ENCODE measurements around the gene FHAD1.

The FHAD1 gene

DNA sequence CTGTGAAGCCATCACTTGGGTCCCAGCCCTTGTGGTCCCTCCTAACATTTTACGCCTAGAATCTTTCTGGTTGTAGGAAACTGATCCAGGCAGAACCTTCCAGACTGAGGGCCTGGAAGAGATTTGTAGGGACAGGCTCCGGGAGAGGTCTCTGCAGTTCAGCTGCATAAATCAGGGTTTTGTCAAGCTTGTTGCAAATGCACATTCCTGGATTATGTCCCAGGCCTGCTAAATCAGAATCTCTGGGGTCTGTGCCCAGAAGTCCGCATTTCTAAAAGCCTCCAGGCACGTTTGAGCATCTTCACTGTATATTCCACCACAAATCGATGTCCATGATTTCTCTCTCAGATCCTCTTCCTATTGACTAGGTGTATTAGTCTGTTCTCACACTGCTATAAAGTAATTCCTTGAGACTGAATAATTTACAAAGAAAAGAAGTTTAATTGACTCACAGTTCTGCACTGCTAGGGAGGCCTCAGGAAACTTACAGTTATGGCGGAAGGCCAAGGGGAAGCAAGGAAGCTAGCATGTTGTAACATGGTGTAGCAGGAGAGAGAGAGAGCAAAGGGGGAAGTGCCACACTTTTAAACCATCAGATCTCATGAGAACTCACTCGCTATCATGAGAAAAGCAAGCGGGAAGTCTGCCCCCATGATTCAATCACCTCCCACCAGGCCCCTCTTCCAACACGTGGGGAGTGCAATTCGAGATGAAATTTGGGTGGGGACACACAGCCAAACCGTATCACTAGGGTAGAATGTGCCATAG is 1.2 kb upstream of the FHAD1 start:
- in situ Hi-C loops (cut with MboI; ENCODE audit: low sequenced_read_pairs) = no loop called here

DNA sequence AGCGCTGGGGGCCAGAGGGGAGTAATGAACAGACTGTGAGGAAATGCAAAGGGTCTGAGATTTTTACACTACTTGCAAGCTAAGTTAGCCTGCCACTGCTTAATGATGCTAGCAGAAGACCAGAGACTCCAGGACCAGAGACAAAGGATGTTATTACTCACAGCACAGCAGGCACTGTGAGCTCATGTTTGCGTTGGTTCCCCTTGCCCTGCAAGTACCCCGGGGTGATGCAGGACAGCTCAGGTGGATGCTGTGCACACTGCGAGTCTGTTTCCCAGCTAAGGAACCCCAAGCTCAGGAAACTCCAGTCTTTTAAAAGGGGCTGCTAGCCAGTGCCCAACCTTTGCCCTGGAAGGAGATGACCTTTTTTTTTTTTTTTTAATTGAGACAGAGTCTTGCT is 1.2 kb downstream of the FHAD1 start:
- in situ Hi-C loops (cut with MboI; ENCODE audit: low sequenced_read_pairs) = no loop called here

DNA sequence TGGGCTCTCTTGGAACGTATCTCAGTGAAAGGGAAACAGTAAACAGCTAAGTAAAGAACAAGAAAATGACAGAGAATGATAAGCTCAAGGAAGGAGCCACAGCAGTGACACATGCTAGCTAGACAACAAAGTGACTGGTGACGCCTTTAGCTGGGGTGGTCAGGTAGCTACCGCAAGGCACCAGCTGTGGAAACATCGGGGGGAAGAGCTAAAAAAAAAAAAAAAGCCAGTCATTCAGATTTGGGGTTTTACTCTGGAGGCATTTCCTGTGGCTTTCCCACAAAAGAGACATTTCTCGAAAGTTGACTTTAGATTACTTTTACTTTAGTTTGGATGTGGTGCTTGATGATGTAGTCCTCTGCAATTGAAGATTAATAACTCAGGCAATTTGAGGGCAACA is 2.1 kb downstream of the FHAD1 start:
- in situ Hi-C loops (cut with MboI; ENCODE audit: low sequenced_read_pairs) = no loop called here

DNA sequence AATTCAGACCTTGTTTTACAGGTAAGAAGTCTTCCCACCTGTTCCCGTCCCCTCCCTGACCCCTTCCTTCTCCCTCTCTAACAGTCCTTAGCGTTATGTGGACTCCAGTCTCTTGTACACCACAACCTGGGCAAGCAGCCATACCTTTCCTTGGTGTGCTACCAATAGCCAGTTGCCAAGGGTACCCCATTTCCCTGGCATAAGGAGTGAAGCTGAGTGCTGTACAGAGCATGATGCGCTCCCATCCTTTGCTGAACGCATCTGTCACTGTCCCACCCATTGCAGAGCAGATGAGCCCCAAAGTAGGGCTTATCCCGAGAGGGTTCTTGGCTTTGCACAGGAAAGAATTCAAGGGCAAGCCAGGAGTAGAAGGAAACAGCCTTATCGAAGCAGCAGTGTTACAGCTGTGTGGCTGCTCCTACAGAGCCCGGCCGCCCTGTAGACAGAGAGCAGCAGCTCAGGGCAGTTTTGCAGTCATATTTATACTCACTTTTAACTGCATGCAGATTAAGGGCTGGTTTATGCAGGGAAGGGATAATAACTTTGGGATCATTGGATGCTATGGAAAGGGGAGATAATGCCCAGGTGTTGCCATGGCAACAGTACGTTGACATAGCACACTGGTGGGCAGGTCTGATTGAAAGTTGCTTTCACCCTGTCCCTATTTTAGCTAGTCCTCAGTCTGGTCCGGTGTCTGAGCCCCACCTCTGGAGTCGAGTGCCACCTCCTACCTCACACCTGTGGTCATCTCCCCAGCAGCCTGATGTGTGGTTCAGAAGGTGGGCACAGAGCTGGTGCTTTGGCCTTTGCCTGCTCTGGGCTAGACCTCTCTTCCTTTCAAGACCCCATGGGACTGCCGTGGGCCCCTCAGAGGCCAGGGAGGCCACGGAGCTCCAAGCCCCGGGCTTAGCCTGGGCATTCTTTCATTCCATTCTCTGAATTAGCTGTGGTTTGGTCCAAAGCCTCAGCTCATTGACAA is 5.1 kb downstream of the FHAD1 start:
- in situ Hi-C loops (cut with MboI; ENCODE audit: low sequenced_read_pairs) = no loop called here

DNA sequence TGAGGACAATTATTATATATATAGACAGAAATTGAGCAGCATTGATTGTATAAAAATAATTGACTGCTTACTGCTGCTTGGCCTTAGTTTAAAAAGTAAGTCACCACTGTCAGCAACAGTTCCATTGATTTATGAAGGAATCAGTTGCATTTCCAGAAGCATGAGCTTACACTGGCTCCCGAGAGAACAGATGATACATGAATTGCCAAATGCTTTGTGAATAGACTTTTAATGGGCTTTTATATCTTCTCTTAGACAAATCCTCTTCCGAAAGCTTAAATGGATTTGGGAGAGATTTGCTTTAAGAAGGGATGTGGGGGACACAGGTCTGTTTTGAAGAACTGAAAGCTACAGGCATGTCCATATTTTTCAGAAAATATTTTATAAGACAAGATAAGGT is 7.5 kb downstream of the FHAD1 start:
- in situ Hi-C loops (cut with MboI; ENCODE audit: low sequenced_read_pairs) = no loop called here

DNA sequence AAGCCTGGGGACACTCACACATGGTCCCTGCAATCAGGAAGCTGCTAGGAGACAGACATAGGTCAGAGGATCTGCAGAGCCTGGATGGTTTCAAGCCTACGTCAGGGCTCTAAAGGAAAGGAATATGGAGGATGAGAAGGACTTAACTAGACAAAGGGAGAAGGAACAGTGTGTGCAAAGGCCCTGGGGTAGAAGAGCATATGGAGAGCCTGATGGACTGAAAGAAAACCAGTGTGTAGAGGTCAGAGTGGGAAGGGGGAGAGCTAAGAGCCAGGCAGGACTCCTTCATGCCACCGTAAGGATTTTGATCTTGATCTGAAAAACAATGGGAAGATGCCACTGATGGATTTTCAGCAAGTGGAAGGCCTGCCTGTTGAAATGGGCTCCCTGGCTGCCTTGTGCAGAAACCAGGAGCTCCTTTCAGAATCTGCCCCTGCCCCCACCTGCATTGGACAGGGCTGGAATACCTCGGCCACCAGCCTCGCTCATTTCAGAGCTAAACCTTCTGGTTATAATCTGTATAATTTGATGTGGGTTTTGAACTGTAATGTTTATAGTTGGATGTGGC is 8.6 kb downstream of the FHAD1 start:
- in situ Hi-C loops (cut with MboI; ENCODE audit: low sequenced_read_pairs) = no loop called here

DNA sequence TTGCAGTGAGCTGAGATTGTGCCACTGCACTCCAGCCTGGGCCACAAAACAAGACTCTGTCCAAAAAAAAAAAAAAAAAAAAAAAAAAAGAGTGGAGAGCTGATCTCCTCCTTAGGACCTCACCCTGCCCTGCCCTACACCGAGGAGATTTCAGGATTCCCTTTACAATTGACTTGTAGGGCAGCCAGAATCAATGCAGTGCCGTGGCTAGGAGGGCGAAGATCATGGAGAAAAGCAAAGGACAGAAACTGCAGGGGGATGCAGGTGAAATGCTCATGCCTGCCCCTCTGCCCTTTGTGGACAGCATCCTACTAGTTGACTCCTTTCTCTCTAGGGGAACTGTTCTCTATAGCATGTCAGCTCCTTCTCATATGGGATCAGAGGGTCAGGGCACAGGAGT is 9.6 kb downstream of the FHAD1 start:
- in situ Hi-C loops (cut with MboI; ENCODE audit: low sequenced_read_pairs) = no loop called here

DNA sequence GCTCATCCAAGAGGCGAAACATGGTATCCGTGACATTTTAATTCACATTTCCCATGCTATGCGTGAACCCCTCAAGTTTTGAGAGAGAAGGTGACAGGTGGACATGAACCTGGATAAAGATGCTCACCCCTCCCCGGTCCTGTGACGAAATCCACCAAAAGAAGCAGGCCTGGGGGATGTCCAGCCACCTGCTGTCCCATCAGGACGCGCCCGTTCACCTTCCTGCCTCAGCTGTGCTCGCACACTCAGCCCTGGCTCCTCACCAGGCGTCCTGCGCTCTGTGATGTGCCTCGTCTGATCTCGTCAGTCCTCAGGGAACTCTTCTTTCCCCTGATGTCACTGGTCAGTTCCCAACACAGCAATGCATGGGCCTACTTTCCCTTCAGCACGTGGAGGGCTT is 10.3 kb downstream of the FHAD1 start:
- in situ Hi-C loops (cut with MboI; ENCODE audit: low sequenced_read_pairs) = no loop called here

DNA sequence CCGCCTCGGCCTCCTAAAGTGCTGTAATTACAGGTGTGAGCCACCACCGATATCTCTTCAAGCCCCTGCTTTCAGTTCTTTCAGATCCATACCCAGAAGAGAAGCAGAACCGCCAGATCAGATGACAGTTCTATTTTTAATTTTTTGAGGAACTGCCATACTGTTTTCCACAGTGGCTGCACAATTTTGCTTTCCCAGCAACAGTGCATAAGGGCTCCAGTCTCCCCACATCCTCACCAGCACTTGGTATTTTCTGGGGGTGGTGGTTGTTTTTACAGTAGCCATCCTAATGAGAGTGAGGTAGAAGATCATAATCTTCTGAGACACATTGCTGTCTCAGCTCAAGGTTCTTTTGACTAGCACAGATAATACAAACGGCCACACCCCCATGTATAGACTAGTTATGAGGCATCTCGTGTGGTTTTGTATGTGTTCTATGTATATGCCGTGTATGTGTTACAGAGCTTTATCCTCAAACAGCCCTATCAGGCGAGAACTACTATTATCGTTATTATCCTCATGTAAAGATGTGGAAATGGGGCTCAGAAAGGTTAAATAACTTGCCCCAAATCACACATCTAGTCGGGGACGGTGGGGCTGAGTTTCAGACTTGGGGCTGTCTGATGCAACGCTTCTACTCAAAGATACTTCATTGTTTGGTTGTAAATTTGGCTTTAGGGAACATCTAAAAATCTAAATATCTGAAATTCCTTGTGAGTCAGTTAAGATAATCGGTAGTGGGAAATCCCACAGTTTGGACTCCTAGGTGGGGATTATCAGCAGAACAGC is 12.0 kb downstream of the FHAD1 start:
- in situ Hi-C loops (cut with MboI; ENCODE audit: low sequenced_read_pairs) = no loop called here

DNA sequence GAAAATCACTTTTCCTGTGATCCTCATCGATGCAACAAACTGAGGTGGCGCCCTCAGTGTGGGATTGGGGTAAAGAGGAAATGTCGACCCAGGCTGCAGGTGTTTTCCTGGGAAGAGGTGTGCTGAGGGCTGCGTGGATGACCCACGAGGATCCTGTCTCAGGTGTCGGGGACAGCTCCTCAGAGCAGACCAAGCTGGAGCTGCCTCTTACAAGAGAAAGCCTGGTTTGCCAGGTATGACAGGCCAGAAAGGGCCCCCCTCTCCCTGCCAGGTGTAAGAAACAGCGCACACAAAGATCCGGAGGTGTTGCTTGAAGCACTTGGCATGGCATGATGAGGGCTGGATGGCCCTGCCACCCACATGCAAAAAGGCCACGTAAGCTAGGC is 12.6 kb downstream of the FHAD1 start:
- in situ Hi-C loops (cut with MboI; ENCODE audit: low sequenced_read_pairs) = no loop called here

DNA sequence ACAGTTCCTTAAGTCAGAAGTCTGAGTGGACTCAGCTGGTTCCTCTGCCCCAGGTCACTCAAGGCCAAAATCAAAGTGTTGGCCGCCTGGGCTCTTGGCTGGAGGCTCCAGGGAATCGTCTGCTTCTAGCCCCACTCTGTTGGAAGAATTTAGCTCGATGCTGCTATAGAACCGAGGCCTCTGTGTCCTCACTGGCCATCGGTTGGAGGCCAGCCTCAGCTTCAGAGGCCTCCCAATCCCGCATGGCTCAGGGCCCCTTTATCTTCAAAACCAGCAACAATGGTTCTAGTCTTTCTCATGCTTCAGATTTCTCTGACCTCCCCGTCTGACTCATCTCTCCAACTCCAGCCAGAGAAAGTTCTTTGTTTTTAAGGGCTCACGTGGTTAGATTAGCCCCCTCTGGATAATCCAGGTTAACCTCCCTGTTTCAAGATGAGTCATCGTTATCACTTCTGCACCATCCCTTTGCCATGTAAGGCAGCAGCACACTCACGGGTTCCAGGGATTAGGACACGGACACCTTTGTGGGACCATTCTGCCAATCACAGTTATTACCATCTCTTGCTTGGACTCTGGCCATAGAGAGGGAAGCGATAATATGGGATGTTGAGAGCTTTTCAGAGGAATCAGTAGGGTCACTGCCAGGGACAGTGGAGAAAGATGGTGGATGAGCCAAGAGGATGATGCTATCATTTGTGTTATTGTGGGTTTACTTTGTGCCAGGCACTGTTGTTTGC is 13.6 kb downstream of the FHAD1 start:
- in situ Hi-C loops (cut with MboI; ENCODE audit: low sequenced_read_pairs) = no loop called here

DNA sequence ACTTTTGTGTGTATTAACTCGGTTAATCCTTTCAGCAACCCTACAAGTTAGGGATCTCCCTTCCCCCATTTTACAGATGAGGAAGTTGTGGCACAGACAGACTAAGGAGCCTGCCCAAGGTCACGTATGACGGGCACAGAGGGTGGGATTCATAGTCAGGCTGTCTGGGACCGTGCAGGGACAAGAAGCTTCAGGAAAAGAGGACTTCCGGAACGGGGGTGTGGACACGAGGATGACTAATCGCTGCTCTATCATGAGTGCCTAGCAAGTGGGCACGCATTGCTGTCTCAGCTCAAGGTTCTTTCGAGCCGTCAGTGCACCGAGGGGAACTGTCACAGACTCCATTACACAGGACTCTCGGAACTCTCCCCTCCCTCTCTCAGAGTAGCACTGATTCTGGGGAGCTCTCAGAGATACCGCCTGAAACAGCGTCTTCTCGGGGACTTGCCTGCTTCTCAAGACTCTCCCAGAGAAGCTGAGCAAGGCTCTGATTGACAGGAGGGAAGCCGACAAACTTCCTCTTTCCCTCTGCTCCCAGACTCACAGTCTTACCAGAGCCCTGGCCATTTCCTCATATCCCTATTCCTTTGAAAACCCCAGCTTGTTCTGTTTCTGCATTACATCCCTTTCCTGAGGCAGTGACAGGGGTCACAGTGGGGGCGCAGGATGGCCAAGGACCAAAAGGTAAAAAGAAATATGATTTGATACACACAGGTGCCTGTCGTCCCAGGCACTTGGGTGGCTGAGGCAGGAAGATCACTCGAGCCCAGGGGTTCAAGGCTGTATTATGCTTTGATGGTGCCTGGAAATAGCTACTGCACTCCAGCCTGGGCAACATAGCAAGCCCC is 14.4 kb downstream of the FHAD1 start:
- in situ Hi-C loops (cut with MboI; ENCODE audit: low sequenced_read_pairs) = no loop called here

DNA sequence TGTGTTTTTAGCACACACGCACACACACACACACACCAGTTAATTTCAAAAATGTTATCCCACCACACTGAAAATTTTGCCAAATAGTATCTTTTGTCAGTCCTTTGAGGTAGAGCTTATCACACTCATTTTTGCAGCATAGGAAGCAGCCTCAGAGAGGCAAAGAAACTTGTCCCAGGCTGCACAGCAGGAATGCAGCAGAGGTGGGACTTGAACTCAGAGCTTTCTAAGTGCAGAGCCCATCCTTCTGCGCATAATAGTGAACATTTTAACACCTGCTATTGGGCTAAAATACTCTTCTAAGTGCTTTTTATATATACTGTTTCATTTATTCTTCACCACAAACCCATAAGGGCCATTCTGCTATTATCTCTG is 15.0 kb downstream of the FHAD1 start:
- in situ Hi-C loops (cut with MboI; ENCODE audit: low sequenced_read_pairs) = no loop called here

DNA sequence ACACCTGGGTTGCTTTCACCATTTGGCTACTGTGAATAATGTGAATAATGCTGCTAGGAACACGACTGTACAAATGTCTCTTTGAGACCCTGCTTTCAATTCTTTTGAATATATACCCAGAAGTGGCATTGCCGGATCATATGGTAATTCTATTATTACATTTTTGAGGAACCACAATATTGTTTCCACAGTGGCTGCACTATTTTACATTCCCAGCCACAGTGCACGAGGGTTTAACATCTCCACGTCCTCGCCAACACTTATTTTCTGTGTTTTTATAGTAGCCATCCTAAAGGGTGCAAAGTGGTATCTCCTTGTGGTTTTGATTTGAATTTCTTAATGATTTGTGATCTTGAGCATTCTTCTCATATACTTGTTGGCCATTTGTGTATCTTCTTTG is 15.7 kb downstream of the FHAD1 start:
- in situ Hi-C loops (cut with MboI; ENCODE audit: low sequenced_read_pairs) = no loop called here

DNA sequence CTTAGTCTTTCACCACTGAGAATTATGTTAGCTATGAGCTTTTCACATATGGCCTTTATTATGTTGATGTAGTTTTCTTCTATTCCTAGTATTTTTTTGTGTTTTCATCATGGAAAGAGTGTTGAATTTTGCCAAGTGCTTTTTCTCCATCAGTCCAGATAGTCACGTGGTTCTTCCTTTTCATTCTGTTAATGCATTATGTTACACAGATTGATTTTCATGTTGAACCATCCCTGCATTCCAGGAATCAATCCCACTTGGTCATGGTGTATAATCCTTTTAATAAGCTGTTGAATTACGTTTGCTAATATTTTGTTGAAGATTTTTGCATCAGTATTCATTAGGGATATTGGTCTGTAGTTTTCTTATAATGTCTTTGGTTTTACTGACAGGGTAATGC is 17.7 kb downstream of the FHAD1 start:
- in situ Hi-C loops (cut with MboI; ENCODE audit: low sequenced_read_pairs) = no loop called here

DNA sequence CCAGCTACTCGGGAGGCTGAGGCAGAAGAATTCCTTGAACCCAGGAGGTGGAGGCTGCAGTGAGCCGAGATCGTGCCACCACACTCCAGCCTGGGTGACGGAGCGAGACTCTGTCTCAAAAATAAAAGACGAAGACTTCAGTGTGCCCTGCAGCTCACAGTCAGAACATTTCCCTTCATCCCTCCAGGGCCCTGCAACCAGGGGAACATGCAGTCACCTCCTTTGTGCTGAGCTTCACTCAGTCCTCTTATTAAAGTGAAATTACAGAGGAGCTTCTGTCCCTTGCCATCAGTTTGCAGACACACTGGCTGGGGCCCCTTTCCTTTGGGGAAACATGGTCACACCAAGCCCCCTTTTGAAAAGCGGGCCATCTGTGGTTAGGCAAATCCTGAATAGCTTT is 24.2 kb downstream of the FHAD1 start:
- in situ Hi-C loops (cut with MboI; ENCODE audit: low sequenced_read_pairs) = no loop called here

DNA sequence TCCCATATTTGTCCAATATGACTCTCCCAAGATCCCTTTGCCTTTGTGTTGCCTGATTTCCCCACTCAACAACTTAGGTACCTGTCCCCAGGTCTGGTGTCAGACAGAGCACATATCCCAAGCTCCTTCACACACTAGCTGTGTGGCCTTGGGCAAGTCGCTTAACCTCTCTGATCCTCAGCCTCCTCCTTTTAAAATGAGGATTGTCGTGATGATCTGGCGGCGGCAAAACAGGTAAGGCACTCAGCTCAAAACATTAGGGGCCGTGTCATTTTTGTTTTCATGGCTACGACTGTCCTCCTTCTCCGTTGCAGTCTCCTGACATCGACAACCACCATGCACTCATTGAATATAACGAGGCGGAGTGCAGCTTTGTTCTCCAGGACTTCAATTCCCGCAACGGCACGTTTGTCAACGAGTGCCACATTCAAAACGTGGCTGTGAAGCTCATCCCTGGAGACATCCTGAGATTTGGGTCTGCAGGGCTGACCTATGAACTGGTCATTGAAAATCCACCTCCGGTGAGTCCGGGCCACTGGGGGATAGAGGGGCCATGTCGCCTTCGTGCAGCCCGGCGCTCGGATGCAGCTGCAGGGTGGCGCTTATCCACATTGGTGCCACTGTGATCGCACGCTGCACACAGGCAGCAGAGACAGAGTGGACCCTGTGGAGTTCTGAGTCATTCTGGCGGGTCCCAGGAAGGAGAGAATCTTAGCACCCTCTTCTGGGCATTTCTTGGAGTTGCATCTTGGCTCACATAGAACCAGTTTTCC is 25.2 kb downstream of the FHAD1 start:
- in situ Hi-C loops (cut with MboI; ENCODE audit: low sequenced_read_pairs) = no loop called here

DNA sequence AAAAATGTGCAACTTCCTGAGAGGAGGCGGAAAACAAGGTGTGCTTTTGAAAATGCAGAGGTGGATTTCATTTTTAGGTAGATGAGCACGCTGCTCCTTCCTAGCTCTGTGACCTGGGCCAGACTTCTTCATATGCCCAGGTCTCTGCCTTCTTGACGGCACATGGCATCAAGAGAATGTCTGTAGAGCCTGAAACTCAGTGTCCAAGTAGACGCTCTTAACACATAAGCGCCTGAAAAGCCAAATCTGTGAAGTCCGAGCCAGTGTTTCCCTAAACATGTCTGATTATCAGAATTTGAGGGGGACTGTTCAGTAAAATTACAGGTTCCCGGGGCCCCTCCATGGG is 25.7 kb downstream of the FHAD1 start:
- in situ Hi-C loops (cut with MboI; ENCODE audit: low sequenced_read_pairs) = no loop called here

DNA sequence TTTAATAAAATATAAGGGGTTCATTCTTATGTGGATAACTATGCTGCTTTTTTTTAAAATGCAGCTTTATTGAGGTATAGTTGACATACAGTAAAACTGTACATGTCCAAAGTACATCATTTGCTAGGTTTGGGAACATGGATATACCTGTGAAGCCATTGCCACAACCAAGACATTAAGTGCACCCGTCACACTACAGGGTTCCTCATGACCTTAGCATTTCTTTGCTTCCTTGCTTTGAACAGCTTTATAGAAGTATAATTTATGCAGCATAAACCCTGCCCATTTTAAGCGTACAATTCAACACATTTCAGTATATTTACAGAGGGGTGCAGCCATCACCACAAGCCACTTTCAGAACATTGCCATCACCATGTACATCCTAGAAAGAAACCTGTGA is 26.3 kb downstream of the FHAD1 start:
- in situ Hi-C loops (cut with MboI; ENCODE audit: low sequenced_read_pairs) = no loop called here
